ENCODE results near the gene FBLN5. TPM values are rescaled to one million over a fixed set of nuclear protein-coding genes. Genes with fewer than 3 reads are reported as not detected.
"Not testable (repeated sequence)": the region's sequence is repeated elsewhere in the genome, so short reads cannot be mapped to it uniquely, and the experiment has no call there.

Gene FBLN5
- polyA plus RNA-seq, 3 donors: 131 to 166 (median 163) TPM

- DNase-seq (ENCODE audit: extremely low read depth in 1 of 11, low read depth in 9 of 11, low spot score in 4 of 11): no peak
Observed at GRCh38 chr14:91873471-91874415, 73.8 kb downstream of the FBLN5 start.

GRCh38 chr14:91872517-91873470 is 74.7 kb downstream of the FBLN5 start:
- DNase-seq (ENCODE audit: extremely low read depth in 1 of 11, low read depth in 9 of 11, low spot score in 4 of 11): no peak

GRCh38 chr14:91872011-91872501 is 75.4 kb downstream of the FBLN5 start:
- no peak for DNase-seq (ENCODE audit: extremely low read depth in 1 of 11, low read depth in 9 of 11, low spot score in 4 of 11)

- not testable (repeated sequence) for DNase-seq (ENCODE audit: extremely low read depth in 1 of 11, low read depth in 9 of 11, low spot score in 4 of 11)
Observed at GRCh38 chr14:91871401-91871800, 76.1 kb downstream of the FBLN5 start.

GRCh38 chr14:91870890-91871289 is 76.6 kb downstream of the FBLN5 start:
- no peak for DNase-seq (ENCODE audit: extremely low read depth in 1 of 11, low read depth in 9 of 11, low spot score in 4 of 11)

- no peak for DNase-seq (ENCODE audit: extremely low read depth in 1 of 11, low read depth in 9 of 11, low spot score in 4 of 11)
Observed at GRCh38 chr14:91870001-91870400, 77.5 kb downstream of the FBLN5 start.

GRCh38 chr14:91869556-91869955 is 77.9 kb downstream of the FBLN5 start:
- no peak for DNase-seq (ENCODE audit: extremely low read depth in 1 of 11, low read depth in 9 of 11, low spot score in 4 of 11)

GRCh38 chr14:91867316-91867988 is 80.0 kb downstream of the FBLN5 start, which contains the start of gene TC2N:
Gene TC2N (minus strand): TSS chr14:91867536. CDS start chr14:91813769, 53,767 bp downstream.
- no peak for DNase-seq (ENCODE audit: extremely low read depth in 1 of 11, low read depth in 9 of 11, low spot score in 4 of 11)

GRCh38 chr14:91866511-91867295 is 80.8 kb downstream of the FBLN5 start:
- DNase-seq (ENCODE audit: extremely low read depth in 1 of 11, low read depth in 9 of 11, low spot score in 4 of 11): no peak

GRCh38 chr14:91866061-91866460 is 81.4 kb downstream of the FBLN5 start:
- DNase-seq (ENCODE audit: extremely low read depth in 1 of 11, low read depth in 9 of 11, low spot score in 4 of 11): no peak

- DNase-seq (ENCODE audit: extremely low read depth in 1 of 11, low read depth in 9 of 11, low spot score in 4 of 11): no peak
Observed at GRCh38 chr14:91862417-91862816, 85.1 kb downstream of the FBLN5 start.

GRCh38 chr14:91861091-91861490 is 86.4 kb downstream of the FBLN5 start:
- DNase-seq (ENCODE audit: extremely low read depth in 1 of 11, low read depth in 9 of 11, low spot score in 4 of 11): no peak

GRCh38 chr14:91860238-91860637 is 87.3 kb downstream of the FBLN5 start:
- DNase-seq (ENCODE audit: extremely low read depth in 1 of 11, low read depth in 9 of 11, low spot score in 4 of 11): no peak

- no peak for DNase-seq (ENCODE audit: extremely low read depth in 1 of 11, low read depth in 9 of 11, low spot score in 4 of 11)
Observed at GRCh38 chr14:91858536-91859275, 88.8 kb downstream of the FBLN5 start.

GRCh38 chr14:91857614-91858013 is 89.9 kb downstream of the FBLN5 start:
- no peak for DNase-seq (ENCODE audit: extremely low read depth in 1 of 11, low read depth in 9 of 11, low spot score in 4 of 11)

- no peak for DNase-seq (ENCODE audit: extremely low read depth in 1 of 11, low read depth in 9 of 11, low spot score in 4 of 11)
Observed at GRCh38 chr14:91854327-91854934, 93.1 kb downstream of the FBLN5 start.

GRCh38 chr14:91851563-91851962 is 95.9 kb downstream of the FBLN5 start:
- DNase-seq (ENCODE audit: extremely low read depth in 1 of 11, low read depth in 9 of 11, low spot score in 4 of 11): no peak
